H9 (cell line): ENCODE measurements around the gene SNX14. TPM values are rescaled to one million over a fixed set of nuclear protein-coding genes. Genes with fewer than 3 reads are reported as not detected.

Experiments used
- DNase-seq: peaks from one replicate; pipeline ENCODE4 v3.0.0-alpha.2; 2017
- H2AFZ ChIP-seq: one replicate; pipeline ENCODE4 v1.6.1; 2013; ENCODE audit warnings: mild to moderate bottlenecking, low read length, control low read depth, moderate library complexity
- H2AK5ac ChIP-seq: 2 replicates; pipeline ENCODE4 v1.6.1; 2013; ENCODE audit warnings: low read length, control low read depth, mixed read lengths; ENCODE audit not compliant: insufficient read length
- H2BK120ac ChIP-seq: one replicate; pipeline ENCODE4 v1.6.1; 2013; ENCODE audit warnings: low read depth, mild to moderate bottlenecking, low read length, control low read depth, inconsistent platforms; ENCODE audit not compliant: poor library complexity, severe bottlenecking
- H2BK12ac ChIP-seq: 2 replicates; pipeline ENCODE4 v1.6.1; 2013; ENCODE audit warnings: low read length, control low read depth, mixed read lengths, low read depth; ENCODE audit not compliant: insufficient read length
- H2BK15ac ChIP-seq: 2 replicates; pipeline ENCODE4 v1.6.1; 2013; ENCODE audit warnings: low read depth, low read length, control low read depth
- H2BK20ac ChIP-seq: one replicate; pipeline ENCODE4 v1.6.1; 2013; ENCODE audit warnings: low read depth, mild to moderate bottlenecking, low read length, control low read depth, inconsistent platforms; ENCODE audit not compliant: poor library complexity, severe bottlenecking
- H2BK5ac ChIP-seq: 2 replicates; pipeline ENCODE4 v1.6.1; 2013; ENCODE audit warnings: low read length, control low read depth, mixed read lengths; ENCODE audit not compliant: insufficient read length
- H3K14ac ChIP-seq: 2 replicates; pipeline ENCODE4 v1.6.1; 2013; ENCODE audit warnings: low read length, control low read depth; ENCODE audit not compliant: insufficient read depth
- H3K18ac ChIP-seq: 2 replicates; pipeline ENCODE4 v1.6.1; 2013; ENCODE audit warnings: low read depth, mild to moderate bottlenecking, mixed read lengths, low read length, control low read depth; ENCODE audit not compliant: insufficient read length
- H3K23ac ChIP-seq: 2 replicates; pipeline ENCODE4 v1.6.1; 2013; ENCODE audit warnings: low read length, control low read depth, mixed read lengths, low read depth; ENCODE audit not compliant: insufficient read length
- H3K23me2 ChIP-seq: 2 replicates; pipeline ENCODE4 v1.6.1; 2013; ENCODE audit warnings: low read depth, mild to moderate bottlenecking, mixed read lengths, low read length, control low read depth; ENCODE audit not compliant: insufficient read length, poor library complexity, severe bottlenecking
- H3K27ac ChIP-seq: 2 replicates; pipeline ENCODE4 v1.5.1; 2013; ENCODE audit warnings: low read length, control low read depth, mixed read lengths, low read depth; ENCODE audit not compliant: insufficient read length
- H3K27me3 ChIP-seq: 2 replicates; pipeline ENCODE4 v1.6.1; 2013; ENCODE audit warnings: low read length, control low read depth, inconsistent platforms; ENCODE audit not compliant: insufficient read depth
- H3K4ac ChIP-seq: 2 replicates; pipeline ENCODE4 v1.6.1; 2013; ENCODE audit warnings: low read depth, mild to moderate bottlenecking, control low read depth, inconsistent platforms, low read length, moderate library complexity
- H3K4me1 ChIP-seq: 2 replicates; pipeline ENCODE4 v1.6.1; 2013; ENCODE audit warnings: low read length, control low read depth, inconsistent platforms; ENCODE audit not compliant: insufficient read depth
- H3K4me2 ChIP-seq: 2 replicates; pipeline ENCODE4 v1.6.1; 2013; ENCODE audit warnings: low read length, control low read depth, mixed read lengths; ENCODE audit not compliant: insufficient read length, insufficient read depth
- H3K56ac ChIP-seq: 2 replicates; pipeline ENCODE4 v1.6.1; 2013; ENCODE audit warnings: low read depth, mild to moderate bottlenecking, mixed read lengths, low read length, control low read depth; ENCODE audit not compliant: insufficient read length
- H3K79me1 ChIP-seq: 2 replicates; pipeline ENCODE4 v1.6.1; 2013; ENCODE audit warnings: low read depth, mild to moderate bottlenecking, moderate library complexity, low read length, control low read depth, inconsistent platforms; ENCODE audit not compliant: insufficient read depth, poor library complexity, severe bottlenecking
- H3K79me2 ChIP-seq: 2 replicates; pipeline ENCODE4 v1.6.1; 2013; ENCODE audit warnings: low read length, control low read depth, inconsistent platforms; ENCODE audit not compliant: insufficient read depth
- H3K9ac ChIP-seq: 2 replicates; pipeline ENCODE4 v1.6.1; 2013; ENCODE audit warnings: low read length, control low read depth, mixed read lengths; ENCODE audit not compliant: insufficient read length; ENCODE audit errors: extremely low read depth
- H3K9me3 ChIP-seq: one replicate; pipeline ENCODE4 v1.6.1; 2013; ENCODE audit warnings: low read depth, low read length, inconsistent platforms; ENCODE audit not compliant: control insufficient read depth
- H3T11ph ChIP-seq: one replicate; pipeline ENCODE4 v1.6.1; 2013; ENCODE audit warnings: mild to moderate bottlenecking, low read length, control low read depth, inconsistent platforms
- H4K20me1 ChIP-seq: one replicate; pipeline ENCODE4 v1.6.1; 2013; ENCODE audit not compliant: control insufficient read depth, insufficient read length, insufficient read depth
- H4K5ac ChIP-seq: 2 replicates; pipeline ENCODE4 v1.6.1; 2013; ENCODE audit warnings: low read depth, mild to moderate bottlenecking, mixed read lengths, low read length, control low read depth; ENCODE audit not compliant: insufficient read length
- H4K8ac ChIP-seq: replicated peaks from 2 replicates; pipeline ENCODE4 v1.6.1; 2013; ENCODE audit warnings: low read length, control low read depth, mixed read lengths, low read depth; ENCODE audit not compliant: insufficient read length
- H4K91ac ChIP-seq: 2 replicates; pipeline ENCODE4 v1.6.1; 2013; ENCODE audit warnings: low read depth, mild to moderate bottlenecking, moderate library complexity, mixed read lengths, low read length, control low read depth; ENCODE audit not compliant: insufficient read length
- H3K27ac Mint-ChIP-seq, 3 experiments: 2 replicates in 2 of 3; 3 replicates in 1 of 3; pipeline ENCODE4 v1.8.0; 2020 to 2021; ENCODE audit warnings: mixed read lengths in 3 of 3, mild to moderate bottlenecking in 1 of 3, moderate library complexity in 1 of 3
- H3K27me3 Mint-ChIP-seq: 2 replicates; pipeline ENCODE4 v1.8.0; 2021; ENCODE audit warnings: low read depth, mild to moderate bottlenecking, moderate library complexity, mixed read lengths
- H3K36me3 Mint-ChIP-seq, 3 experiments: 2 replicates in 2 of 3; 3 replicates in 1 of 3; pipeline ENCODE4 v1.8.0; 2020 to 2021; ENCODE audit warnings: low read depth in 3 of 3, mixed read lengths in 3 of 3; ENCODE audit not compliant: insufficient read depth in 1 of 3
- H3K4me1 Mint-ChIP-seq, 2 experiments: 2 replicates each; pipeline ENCODE4 v1.8.0; 2020; ENCODE audit warnings: mixed read lengths in 2 of 2
- H3K4me3 Mint-ChIP-seq, 2 experiments: 2 replicates in 1 of 2; 3 replicates in 1 of 2; pipeline ENCODE4 v1.8.0; 2020 to 2021; ENCODE audit warnings: mild to moderate bottlenecking in 2 of 2, mixed read lengths in 2 of 2, moderate library complexity in 1 of 2
- H3K9me3 Mint-ChIP-seq, 2 experiments: 2 replicates in 1 of 2; 3 replicates in 1 of 2; pipeline ENCODE4 v1.8.0; 2020; ENCODE audit warnings: mild to moderate bottlenecking in 2 of 2, mixed read lengths in 2 of 2, moderate library complexity in 1 of 2
- CTCF ChIP-seq: fragments of 200-600 bp; sonication (generic); conservative IDR thresholded peaks from 3 replicates; pipeline ENCODE4 v1.8.0; 2021; ENCODE audit warnings: antibody characterized with exemption, mild to moderate bottlenecking
- total RNA-seq: library from RNA; stranded (reverse); gene quantifications from 2 replicates; pipeline ENCODE4 v1.2.1, GENCODE V29; 2021

Gene SNX14
- total RNA-seq, 1 experiment from 2014 or later: 33.0 TPM

GRCh38 chr6:85569323-85569722 is 24.3 kb downstream of the SNX14 start:
- H3K4me2 ChIP-seq: no peak overlapping the region
- H3K9ac ChIP-seq: no peak overlapping the region
- no peaks in the 10 kb centered on the region for H3K4me1 Mint-ChIP-seq
- no peak overlapping the region for H3K27ac ChIP-seq
- H2BK12ac ChIP-seq: no peak overlapping the region
- H3K36me3 Mint-ChIP-seq: peaks cover 2 to 13% (median 7%) of the 10 kb centered on the region in 3 experiments; a peak in 6 of 7 replicates
- no peaks in the 10 kb centered on the region for H4K20me1 ChIP-seq
- no peak overlapping the region for H2BK20ac ChIP-seq
- no peaks in the 10 kb centered on the region for H3K79me2 ChIP-seq
- H2BK5ac ChIP-seq: no peak overlapping the region
- no peaks in the 10 kb centered on the region for H3K4me1 ChIP-seq
- H3K14ac ChIP-seq: no peak overlapping the region
- H3K23ac ChIP-seq: no peak overlapping the region
- peaks cover 0 to under 1% of the 10 kb centered on the region in 2 experiments; a peak in 1 of 5 replicates for H3K9me3 Mint-ChIP-seq
- no peak overlapping the region for H2BK120ac ChIP-seq
- no peak overlapping the region for H2AK5ac ChIP-seq
- H3K4me3 Mint-ChIP-seq: no peak overlapping the region
- no peak overlapping the region for H2BK15ac ChIP-seq
- H3T11ph ChIP-seq: no peak overlapping the region
- H3K27me3 ChIP-seq: no peaks in the 10 kb centered on the region
- H3K9me3 ChIP-seq: no peaks in the 10 kb centered on the region
- no peaks in the 10 kb centered on the region for H3K27me3 Mint-ChIP-seq
- no peak for TF ChIP-seq CTCF
- no peaks in the 10 kb centered on the region for H3K23me2 ChIP-seq
- H3K4ac ChIP-seq: no peak overlapping the region
- H2AFZ ChIP-seq: no peak overlapping the region
- H3K27ac Mint-ChIP-seq: peak overlapping the region in 2 of 3 experiments; percentile 36 to 50; a peak in 3 of 7 replicates
- no peak overlapping the region for H4K8ac ChIP-seq
- no peak overlapping the region for H4K5ac ChIP-seq
- no peak for DNase-seq
- no peaks in the 10 kb centered on the region for H3K79me1 ChIP-seq
- H4K91ac ChIP-seq: no peak overlapping the region
- H3K56ac ChIP-seq: no peak overlapping the region
- no peak overlapping the region for H3K18ac ChIP-seq
